ENCODE measurements around the gene CDH13.

- no peak for TF ChIP-seq CTCF (IDR thresholded peaks at IDR 0.05)
- no peak for TF ChIP-seq POLR2A (IDR thresholded peaks at IDR 0.05)
These were observed 642.8 kb downstream of the CDH13 start for GRCh38 chr16:83269541-83269940.

Data from thyroid gland (tissue), 4 donors.